ENCODE measurements around the gene PCSK6.

Gene PCSK6

GRCh38 chr15:101498717-101499480 is 9.4 kb upstream of the PCSK6 start:
- no peak for DNase-seq (ENCODE audit: low read depth)

GRCh38 chr15:101498076-101498716 is 8.7 kb upstream of the PCSK6 start:
- DNase-seq (ENCODE audit: low read depth), result no peak

- DNase-seq (ENCODE audit: low read depth), result no peak
Measured at GRCh38 chr15:101497484-101498034, 8.1 kb upstream of the PCSK6 start.

GRCh38 chr15:101497017-101497416 is 7.5 kb upstream of the PCSK6 start:
- DNase-seq (ENCODE audit: low read depth), result no peak

- no peak for DNase-seq (ENCODE audit: low read depth)
Measured at GRCh38 chr15:101496198-101496986, 6.9 kb upstream of the PCSK6 start.

- no peak for DNase-seq (ENCODE audit: low read depth)
Measured at GRCh38 chr15:101495334-101496197, 6.1 kb upstream of the PCSK6 start.

- DNase-seq (ENCODE audit: low read depth), result no peak
Measured at GRCh38 chr15:101494251-101494796, 4.8 kb upstream of the PCSK6 start.

GRCh38 chr15:101492766-101493692 is 3.5 kb upstream of the PCSK6 start:
- no peak for DNase-seq (ENCODE audit: low read depth)

GRCh38 chr15:101491734-101492640 is 2.5 kb upstream of the PCSK6 start:
- no peak for DNase-seq (ENCODE audit: low read depth)

- no peak for DNase-seq (ENCODE audit: low read depth)
Measured at GRCh38 chr15:101490922-101491733, 1.6 kb upstream of the PCSK6 start.

GRCh38 chr15:101490408-101490891 is 943 bp upstream of the PCSK6 start:
- no peak for DNase-seq (ENCODE audit: low read depth)

GRCh38 chr15:101489237-101489598 is 289 bp downstream of the PCSK6 start:
- DNase-seq (ENCODE audit: low read depth), result no peak

GRCh38 chr15:101488300-101489164 is 975 bp downstream of the PCSK6 start:
- no peak for DNase-seq (ENCODE audit: low read depth)

- DNase-seq (ENCODE audit: low read depth), result no peak
Measured at GRCh38 chr15:101486696-101487459, 2.6 kb downstream of the PCSK6 start.

GRCh38 chr15:101483462-101483861 is 6.0 kb downstream of the PCSK6 start:
- no peak for DNase-seq (ENCODE audit: low read depth)
